Smooth muscle cell (in vitro differentiated cells): ENCODE data around the gene BCL11A. TPM values are rescaled to one million over a fixed set of nuclear protein-coding genes. Genes with fewer than 3 reads are reported as not detected.

Source experiments
- DNase-seq: peaks from one replicate; lab custom pipeline; 2025; ENCODE audit not compliant: unreplicated experiment; lab: John Stamatoyannopoulos, UW
- H2AFZ ChIP-seq: fragments of 200-600 bp; sonication (generic); 2 replicates; pipeline ENCODE4 v1.6.0; 2016; ENCODE audit warnings: antibody characterized with exemption, low read depth, mild to moderate bottlenecking
- H3F3A ChIP-seq: fragments of 200-600 bp; sonication (generic); 2 replicates; pipeline ENCODE4 v1.6.0; 2017; ENCODE audit warnings: antibody characterized with exemption, low read depth
- H3K27ac ChIP-seq: fragments of 200-600 bp; sonication (generic); 2 replicates; pipeline ENCODE4 v1.5.1; 2016; ENCODE audit warnings: low read depth, mild to moderate bottlenecking
- H3K27me3 ChIP-seq: fragments of 200-600 bp; sonication (generic); 2 replicates; pipeline ENCODE4 v1.6.1; 2016; ENCODE audit warnings: low read depth, mild to moderate bottlenecking
- H3K36me3 ChIP-seq: fragments of 200-600 bp; sonication (generic); 2 replicates; pipeline ENCODE4 v1.5.1; 2016; ENCODE audit warnings: low read depth
- H3K4me1 ChIP-seq: fragments of 200-600 bp; sonication (generic); 2 replicates; pipeline ENCODE4 v1.5.1; 2016; ENCODE audit warnings: low read depth
- H3K4me2 ChIP-seq: fragments of 200-600 bp; sonication (generic); 2 replicates; pipeline ENCODE4 v1.6.0; 2016; ENCODE audit warnings: mild to moderate bottlenecking
- H3K4me3 ChIP-seq: fragments of 200-600 bp; sonication (generic); 2 replicates; pipeline ENCODE4 v1.5.1; 2016; ENCODE audit warnings: mild to moderate bottlenecking
- H3K79me2 ChIP-seq: fragments of 200-600 bp; sonication (generic); 2 replicates; pipeline ENCODE4 v1.6.0; 2016; ENCODE audit warnings: low read depth, mild to moderate bottlenecking
- H3K9ac ChIP-seq: fragments of 200-600 bp; sonication (generic); 2 replicates; pipeline ENCODE4 v1.6.0; 2016; ENCODE audit warnings: low read depth
- H3K9me3 ChIP-seq: fragments of 200-600 bp; sonication (generic); replicated peaks from 2 replicates; pipeline ENCODE4 v1.5.1; 2016; ENCODE audit warnings: low read depth
- H4K20me1 ChIP-seq: fragments of 200-600 bp; sonication (generic); 2 replicates; pipeline ENCODE4 v1.6.0; 2016; ENCODE audit warnings: low read depth
- CTCF ChIP-seq: fragments of 200-600 bp; sonication (generic); IDR thresholded peaks from 2 replicates; pipeline ENCODE4 v1.5.1; 2017; ENCODE audit warnings: borderline replicate concordance, mild to moderate bottlenecking, antibody characterized with exemption; ENCODE audit not compliant: insufficient read depth, poor library complexity, severe bottlenecking
- WGBS: methylation state at CpG from one replicate; pipeline ENCODE4 v1.1.7; 2016; ENCODE audit warnings: low lambda C conversion rate; 5-methylcytosine and 5-hydroxymethylcytosine counted together
- polyA plus RNA-seq: library from polyadenylated mRNA; unstranded; fragments of >200 nt; fragmentation: Nextera tagmentation; extraction: Ambion mirVana; gene quantifications from 2 replicates; pipeline ENCODE4 v1.2.1, GENCODE V29; 2016
- total RNA-seq: library from RNA; depleted of rRNA; stranded (reverse); fragments of >200 nt; gene quantifications from 2 replicates; pipeline ENCODE4 v1.2.3, GENCODE V29; 2014

The BCL11A gene
- total and polyA plus RNA-seq, 2 experiments from 2014 or later = 15.8 to 20.0 TPM

GRCh38 chr2:60517446-60517845, 36.0 kb downstream of the BCL11A start:
- H3K4me3 ChIP-seq = no peak overlapping the region
- TF ChIP-seq CTCF = no peak
- H4K20me1 ChIP-seq = peaks cover 14% of the 10 kb centered on the region
- peak overlapping the region; percentile 79 for H3K4me2 ChIP-seq
- no peak overlapping the region for H2AFZ ChIP-seq
- no peaks in the 10 kb centered on the region for H3K27me3 ChIP-seq
- no peak for DNase-seq
- H3K4me1 ChIP-seq = peaks cover 19% of the 10 kb centered on the region
- 43% methylated on average over 4 of the region's 4 CpGs for WGBS
- no peaks in the 10 kb centered on the region for H3K9me3 ChIP-seq
- peaks cover 16% of the 10 kb centered on the region for H3F3A ChIP-seq
- H3K36me3 ChIP-seq = no peaks in the 10 kb centered on the region
- H3K9ac ChIP-seq = no peak overlapping the region
- H3K79me2 ChIP-seq = peaks cover 61% of the 10 kb centered on the region
- H3K27ac ChIP-seq = peak overlapping the region; percentile 98

GRCh38 chr2:60516826-60517225, 36.6 kb downstream of the BCL11A start:
- peaks cover 20% of the 10 kb centered on the region for H4K20me1 ChIP-seq
- 29% methylated on average over 4 of the region's 4 CpGs for WGBS
- H3K9ac ChIP-seq = peak overlapping the region; percentile 25
- no peaks in the 10 kb centered on the region for H3K27me3 ChIP-seq
- no peak for TF ChIP-seq CTCF
- peak overlapping the region; percentile 98 for H3K27ac ChIP-seq
- H2AFZ ChIP-seq = peak overlapping the region; percentile 56
- peaks cover 19% of the 10 kb centered on the region for H3K4me1 ChIP-seq
- H3K79me2 ChIP-seq = peaks cover 61% of the 10 kb centered on the region
- no peak for DNase-seq
- H3K9me3 ChIP-seq = no peaks in the 10 kb centered on the region
- peak overlapping the region; percentile 19 for H3K4me3 ChIP-seq
- no peaks in the 10 kb centered on the region for H3K36me3 ChIP-seq
- peaks cover 16% of the 10 kb centered on the region for H3F3A ChIP-seq
- H3K4me2 ChIP-seq = peak overlapping the region; percentile 79

- H3K9me3 ChIP-seq = no peaks in the 10 kb centered on the region
- H3K4me2 ChIP-seq = peak overlapping the region; percentile 79
- no peak for DNase-seq
- no peaks in the 10 kb centered on the region for H3K36me3 ChIP-seq
- peak overlapping the region; percentile 89 for H3K9ac ChIP-seq
- WGBS = 22% methylated on average over 6 of the region's 6 CpGs
- peaks cover 19% of the 10 kb centered on the region for H3K4me1 ChIP-seq
- peak overlapping the region; percentile 56 for H2AFZ ChIP-seq
- H3K79me2 ChIP-seq = peaks cover 61% of the 10 kb centered on the region
- peaks cover 16% of the 10 kb centered on the region for H3F3A ChIP-seq
- peak overlapping the region; percentile 19 for H3K4me3 ChIP-seq
- H4K20me1 ChIP-seq = peaks cover 23% of the 10 kb centered on the region
- H3K27ac ChIP-seq = peak overlapping the region; percentile 98
- H3K27me3 ChIP-seq = no peaks in the 10 kb centered on the region
- TF ChIP-seq CTCF = no peak
Observed at GRCh38 chr2:60516383-60516811, 37.1 kb downstream of the BCL11A start.

GRCh38 chr2:60515721-60516226, 37.7 kb downstream of the BCL11A start:
- Histone ChIP-seq H3K27me3 (no peaks in the 10 kb centered on the region), H3K36me3 (no peaks in the 10 kb centered on the region), H3K9ac (peak overlapping the region; percentile 89), H3K9me3 (no peaks in the 10 kb centered on the region), H3K79me2 (peaks cover 66% of the 10 kb centered on the region), H2AFZ (no peak overlapping the region), H3K4me3 (no peak overlapping the region), H3K4me2 (peak overlapping the region; percentile 79), H3K4me1 (peaks cover 19% of the 10 kb centered on the region), H3F3A (peaks cover 16% of the 10 kb centered on the region), H4K20me1 (peaks cover 29% of the 10 kb centered on the region), H3K27ac (peak overlapping the region; percentile 98)
- TF ChIP-seq CTCF = peak; percentile 21
- WGBS = 42% methylated on average over 7 of the region's 7 CpGs
- DNase-seq = no peak
